ENCODE results near the gene AMD1.
"Not testable (repeated sequence)": the region's sequence is repeated elsewhere in the genome, so short reads cannot be mapped to it uniquely, and the experiment has no call there.

The AMD1 gene

GRCh38 chr6:110873981-110874879, at the start of gene AMD1:
Gene AMD1, plus strand, starts transcription at chr6:110874785. Its CDS starts 321 bp downstream, at chr6:110875106.
- DNase-seq: peak; percentile 95

DNA sequence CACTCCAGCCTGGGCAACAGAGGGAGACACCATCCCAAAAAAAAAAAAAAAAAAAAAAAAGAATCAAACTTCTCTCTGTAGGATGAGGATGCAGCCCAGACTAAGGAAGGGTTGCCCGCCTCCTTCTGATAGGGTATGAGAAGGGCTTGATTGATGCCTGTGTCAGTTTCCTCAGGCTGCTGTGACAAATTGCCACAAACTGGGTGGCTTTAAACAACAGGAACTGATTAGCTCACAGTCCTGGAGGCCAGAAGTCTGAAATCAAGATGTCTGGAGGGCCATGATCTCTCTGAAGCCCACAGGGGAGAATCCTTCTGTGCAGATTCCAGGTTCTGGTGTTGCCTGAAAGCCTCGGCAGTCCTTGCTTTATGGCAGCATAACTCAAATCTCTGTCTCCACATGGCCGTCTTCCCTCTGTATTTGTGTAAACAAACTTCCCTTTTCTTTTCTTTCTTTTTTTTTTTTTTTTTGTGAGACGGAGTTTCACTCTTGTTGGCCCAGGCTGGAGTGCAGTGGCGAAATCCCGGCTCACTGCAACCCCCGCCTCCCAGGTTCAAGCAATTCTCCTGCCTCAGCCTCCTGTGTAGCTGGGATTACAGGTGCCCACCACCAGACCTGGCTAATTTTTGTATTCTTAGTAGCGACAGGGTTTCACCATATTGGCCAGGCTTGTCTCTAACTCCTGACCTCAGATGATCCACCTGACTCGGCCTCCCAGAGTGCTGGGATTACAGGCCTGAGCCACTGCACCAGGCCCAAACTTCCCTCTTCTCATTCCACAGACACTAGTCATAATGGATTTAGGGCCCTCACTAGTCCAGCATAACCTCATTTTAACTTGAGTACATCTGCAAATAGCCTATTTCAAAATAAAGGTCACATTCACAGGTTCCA, 48.1 kb upstream of the AMD1 start:
- DNase-seq: no peak

- no peak for DNase-seq
Measured at GRCh38 chr6:110828396-110828795, 46.2 kb upstream of the AMD1 start.

DNA sequence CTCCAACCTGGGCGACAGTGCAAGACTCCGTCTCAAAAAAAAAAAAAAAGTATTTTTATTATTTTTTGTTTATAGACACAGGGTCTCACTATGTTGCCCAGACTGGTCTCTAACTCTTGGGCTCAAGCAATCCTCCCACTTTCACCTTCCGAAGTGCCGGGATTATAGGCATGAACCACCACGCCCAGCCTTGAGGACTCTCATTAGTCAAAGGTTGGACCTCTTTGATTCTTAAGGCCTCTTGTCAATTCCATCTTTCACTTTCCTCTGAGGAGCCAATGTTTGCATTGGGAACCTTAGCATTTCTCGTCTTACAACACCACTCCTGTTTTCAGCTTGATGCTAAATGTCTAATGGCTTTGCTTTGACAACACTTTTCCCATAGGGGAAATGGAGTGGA, 43.2 kb upstream of the AMD1 start:
- no peak for DNase-seq

DNA sequence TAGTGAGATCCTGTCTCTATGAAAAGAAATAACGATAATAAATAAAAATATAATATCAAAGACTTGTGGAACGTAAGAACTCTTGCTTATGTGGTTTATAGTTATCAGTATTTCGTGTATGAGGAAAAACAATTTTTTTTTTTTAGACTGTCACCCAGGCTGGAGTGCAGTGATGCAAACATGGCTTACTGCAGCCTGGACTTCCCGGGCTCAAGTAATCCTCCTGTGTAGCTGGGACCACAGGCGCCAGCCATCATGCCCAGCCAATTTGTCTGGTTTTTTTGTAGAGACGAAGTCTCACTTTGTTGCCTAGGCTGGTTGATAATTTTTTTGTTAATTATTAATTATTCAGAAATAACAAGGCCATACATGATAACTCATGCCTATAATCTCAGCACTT, 40.8 kb upstream of the AMD1 start:
- no peak for DNase-seq

DNA sequence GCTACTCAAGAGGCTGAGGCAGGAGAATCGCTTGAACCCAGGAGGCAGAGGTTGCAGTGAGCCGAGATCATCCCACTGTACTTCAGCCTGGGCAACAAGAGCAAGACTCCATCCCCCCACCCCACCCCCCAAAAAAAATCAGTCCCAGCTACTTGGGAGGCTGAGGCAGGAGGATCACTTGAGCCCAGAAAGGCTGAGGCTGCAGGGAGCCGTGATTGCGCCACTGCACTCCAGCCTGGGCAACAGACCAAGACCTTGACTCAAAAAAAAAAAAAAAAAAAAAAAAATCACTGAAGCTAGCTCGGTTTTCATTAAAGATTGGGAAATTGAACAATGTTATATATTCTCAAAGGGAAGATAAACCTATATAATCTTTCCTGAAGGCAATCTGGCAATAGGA, 38.8 kb upstream of the AMD1 start:
- not testable (repeated sequence) for DNase-seq

DNA sequence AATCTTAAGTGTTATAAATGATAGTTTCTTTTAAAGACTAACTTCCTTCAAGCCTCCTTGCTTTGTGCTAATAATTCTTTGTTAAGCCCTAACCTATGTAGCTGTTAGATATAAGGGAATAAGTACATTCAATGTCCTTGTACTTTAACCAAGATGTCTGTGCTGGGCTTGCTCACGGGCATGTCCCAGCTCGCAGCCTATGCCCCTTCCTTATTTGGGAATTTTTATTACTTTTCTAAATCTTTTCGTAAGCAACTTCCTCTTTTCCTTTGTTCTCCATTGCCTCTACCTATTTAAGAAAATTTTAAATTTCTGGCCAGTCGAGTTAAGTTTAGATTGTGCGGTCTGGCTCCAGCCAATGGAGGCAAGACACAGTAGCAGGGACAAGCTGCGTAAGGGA, 33.3 kb upstream of the AMD1 start:
- no peak for DNase-seq

DNA sequence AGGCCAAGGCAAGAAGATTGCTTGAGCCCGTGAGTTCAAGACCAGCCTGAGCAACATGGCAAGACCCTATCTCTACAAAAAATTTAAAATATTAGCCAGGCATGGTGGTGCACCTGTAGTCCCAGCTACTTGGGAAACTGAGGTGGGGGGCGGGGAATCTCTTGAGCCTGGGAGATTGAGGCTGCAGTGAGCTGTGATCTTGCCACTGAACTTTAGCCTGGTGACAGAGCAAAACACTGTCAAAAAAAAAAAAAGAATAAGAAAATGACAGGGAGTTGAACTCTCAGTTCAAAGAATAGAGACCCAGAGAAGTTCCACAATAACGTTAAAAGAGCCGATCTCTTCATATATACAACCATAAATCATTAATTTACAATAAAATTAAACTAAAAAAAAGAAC, 24.8 kb upstream of the AMD1 start:
- no peak for DNase-seq

GRCh38 chr6:110852773-110853172, 21.8 kb upstream of the AMD1 start:
- DNase-seq: no peak

DNA sequence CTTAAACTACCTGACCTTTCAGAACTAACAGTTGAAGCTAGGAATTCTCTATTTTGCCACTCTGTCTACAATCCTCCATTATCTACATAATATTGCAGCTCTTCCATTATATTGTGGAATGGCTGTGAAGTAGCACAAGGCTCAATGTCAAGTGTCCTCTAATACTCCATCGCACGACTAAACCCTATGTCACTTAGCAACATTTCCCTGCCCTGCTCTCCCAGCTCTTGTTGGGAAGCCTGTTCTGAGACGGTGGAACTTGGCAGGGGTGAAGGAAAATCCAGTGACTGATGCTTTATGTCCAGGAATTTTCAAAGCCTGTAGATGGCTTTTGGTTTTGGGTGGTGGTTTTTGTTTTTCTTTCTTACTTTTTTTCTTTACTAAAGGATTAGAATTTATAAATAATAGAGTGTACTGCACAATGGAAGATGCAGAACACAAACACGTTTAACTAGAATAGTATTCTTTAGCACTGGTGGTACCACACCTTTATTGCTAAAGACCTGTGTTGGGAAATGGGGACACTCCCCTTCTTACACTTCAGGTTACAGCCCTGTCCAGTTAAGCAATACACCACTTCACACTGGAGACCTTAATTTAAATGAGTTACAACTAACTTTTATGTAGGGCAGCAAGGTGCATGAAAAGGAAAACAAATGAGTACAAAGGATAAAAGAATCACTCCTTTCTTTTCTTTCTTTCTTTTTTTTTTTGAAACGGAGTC, 20.7 kb upstream of the AMD1 start:
- DNase-seq: no peak

DNA sequence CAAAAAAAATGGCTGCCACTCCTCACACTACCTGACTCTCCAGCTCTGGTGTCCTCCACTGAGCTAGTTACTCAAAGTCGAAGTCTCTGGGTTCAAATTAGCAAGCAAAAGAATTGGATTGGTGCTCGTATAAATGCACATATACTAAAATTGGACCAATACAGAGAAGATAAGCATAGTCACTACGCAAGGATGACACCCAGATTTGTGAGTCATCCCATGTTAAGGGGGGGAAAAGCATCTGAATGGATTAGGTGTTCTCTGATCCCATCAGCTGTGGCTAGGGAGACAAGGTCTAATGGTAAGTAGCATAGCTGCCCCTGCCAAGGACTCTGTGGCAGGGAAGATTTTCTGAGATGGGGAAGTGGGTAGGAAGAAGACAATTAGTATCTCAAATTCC, 18.3 kb upstream of the AMD1 start:
- no peak for DNase-seq

- no peak for DNase-seq
Measured at GRCh38 chr6:110858016-110858415, 16.6 kb upstream of the AMD1 start.

DNA sequence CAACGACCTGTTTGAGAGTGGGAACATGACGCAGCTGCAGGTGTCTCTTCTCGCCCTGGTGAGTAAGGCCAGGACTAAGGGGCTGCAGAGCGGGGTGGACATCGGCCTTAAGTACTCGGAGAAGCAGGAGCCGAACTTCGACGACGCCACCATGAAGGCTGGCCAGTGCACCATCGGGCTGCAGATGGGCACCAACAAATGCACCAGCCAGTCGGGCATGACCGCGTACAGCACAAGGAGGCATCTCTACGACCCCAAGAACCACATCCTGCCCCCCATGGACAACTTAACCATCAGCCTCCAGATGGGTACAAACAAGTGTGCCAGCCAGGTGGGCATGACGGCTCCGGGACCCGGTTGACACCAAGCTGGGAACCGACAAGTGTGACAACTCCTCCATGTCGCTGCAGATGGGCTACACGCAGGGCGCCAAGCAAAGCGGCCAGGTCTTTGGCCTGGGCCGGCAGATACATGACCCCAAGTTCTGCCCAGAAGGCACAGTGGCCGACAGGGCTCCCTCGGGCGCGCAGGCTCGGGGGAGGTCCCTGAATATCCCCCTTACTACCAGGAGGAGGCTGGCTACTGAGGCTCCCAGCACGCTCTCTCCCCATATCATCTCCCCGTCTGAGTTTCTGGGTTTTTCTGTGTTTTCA, 15.9 kb upstream of the AMD1 start:
- no peak for DNase-seq

DNA sequence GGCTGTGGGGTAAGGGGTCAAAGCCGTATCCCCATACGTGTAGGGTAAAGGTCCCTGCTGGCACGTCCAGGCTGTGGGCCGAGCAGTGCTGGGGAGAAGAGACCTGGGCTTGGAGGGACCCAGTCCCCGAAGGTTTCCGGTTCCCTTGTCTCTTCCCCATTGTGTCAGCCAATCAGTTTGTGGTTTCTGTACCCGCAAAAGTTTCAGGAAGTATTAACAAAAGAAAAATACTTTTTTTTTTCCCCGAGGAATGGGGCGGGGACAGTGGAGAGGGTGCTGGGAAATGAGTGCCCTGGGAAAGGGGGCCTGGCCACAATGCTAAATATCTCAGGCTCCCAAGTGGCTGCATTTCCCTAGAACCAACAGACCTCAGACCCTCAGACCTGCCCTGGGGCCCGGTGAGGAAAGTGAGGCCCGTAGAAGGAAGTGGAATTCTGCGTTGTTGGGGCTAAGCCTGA, 15.2 kb upstream of the AMD1 start:
- DNase-seq: no peak

GRCh38 chr6:110864824-110865223, 9.8 kb upstream of the AMD1 start:
- DNase-seq: no peak

DNA sequence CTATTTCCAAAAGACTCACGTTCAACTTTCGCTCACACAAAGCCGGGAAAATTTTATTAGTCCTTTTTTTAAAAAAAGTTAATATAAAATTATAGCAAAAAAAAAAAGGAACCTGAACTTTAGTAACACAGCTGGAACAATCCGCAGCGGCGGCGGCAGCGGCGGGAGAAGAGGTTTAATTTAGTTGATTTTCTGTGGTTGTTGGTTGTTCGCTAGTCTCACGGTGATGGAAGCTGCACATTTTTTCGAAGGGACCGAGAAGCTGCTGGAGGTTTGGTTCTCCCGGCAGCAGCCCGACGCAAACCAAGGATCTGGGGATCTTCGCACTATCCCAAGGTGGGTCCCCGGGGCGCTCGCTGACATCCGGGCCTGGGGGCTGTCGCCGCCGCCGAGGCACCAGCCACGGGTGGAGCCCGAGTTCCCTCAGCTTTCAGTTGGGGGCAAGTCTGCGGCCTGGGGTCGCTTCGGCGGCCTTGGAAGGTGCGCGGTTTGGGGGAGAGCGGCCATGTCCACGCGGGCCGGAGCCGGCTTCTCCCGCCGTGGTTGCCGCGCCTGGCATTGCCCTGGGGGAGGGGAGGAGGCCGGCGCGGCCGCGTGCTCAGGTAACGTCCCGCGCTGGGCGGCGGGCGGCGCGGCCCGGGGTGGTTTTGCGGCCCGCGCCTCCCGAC, 429 bp downstream of the AMD1 start:
- no peak for DNase-seq

DNA sequence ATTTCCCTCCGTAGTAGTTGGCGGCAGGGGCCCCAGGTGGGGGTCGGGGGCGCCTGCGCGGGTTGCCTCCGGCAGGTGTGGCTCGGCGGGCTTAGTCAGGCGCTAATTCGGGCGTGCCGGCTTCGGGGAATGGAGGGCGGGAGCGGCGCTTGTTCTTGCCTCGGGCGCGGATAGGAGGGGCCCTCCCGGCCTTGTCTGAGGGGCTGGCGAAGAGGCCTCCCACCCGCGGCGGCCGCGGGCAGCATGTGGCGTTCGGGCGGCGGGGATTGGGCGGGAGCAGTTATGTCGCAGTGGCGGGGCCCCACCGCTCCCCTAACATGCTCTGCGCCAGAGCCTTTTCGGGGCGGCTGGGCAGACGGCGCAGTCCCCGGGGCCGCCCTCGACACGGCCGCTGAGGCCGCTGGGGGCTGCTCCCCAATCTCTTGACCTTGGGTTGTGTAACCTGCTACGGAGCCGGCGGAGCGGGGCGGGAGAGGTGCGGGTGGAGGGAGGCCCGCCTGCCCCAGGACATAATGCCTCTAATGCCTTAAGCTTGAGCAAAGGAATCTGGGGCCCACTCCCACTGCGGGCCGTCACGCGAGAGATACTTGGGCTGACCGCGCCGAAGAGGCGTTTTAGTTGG, 1.1 kb downstream of the AMD1 start:
- DNase-seq: no peak

DNA sequence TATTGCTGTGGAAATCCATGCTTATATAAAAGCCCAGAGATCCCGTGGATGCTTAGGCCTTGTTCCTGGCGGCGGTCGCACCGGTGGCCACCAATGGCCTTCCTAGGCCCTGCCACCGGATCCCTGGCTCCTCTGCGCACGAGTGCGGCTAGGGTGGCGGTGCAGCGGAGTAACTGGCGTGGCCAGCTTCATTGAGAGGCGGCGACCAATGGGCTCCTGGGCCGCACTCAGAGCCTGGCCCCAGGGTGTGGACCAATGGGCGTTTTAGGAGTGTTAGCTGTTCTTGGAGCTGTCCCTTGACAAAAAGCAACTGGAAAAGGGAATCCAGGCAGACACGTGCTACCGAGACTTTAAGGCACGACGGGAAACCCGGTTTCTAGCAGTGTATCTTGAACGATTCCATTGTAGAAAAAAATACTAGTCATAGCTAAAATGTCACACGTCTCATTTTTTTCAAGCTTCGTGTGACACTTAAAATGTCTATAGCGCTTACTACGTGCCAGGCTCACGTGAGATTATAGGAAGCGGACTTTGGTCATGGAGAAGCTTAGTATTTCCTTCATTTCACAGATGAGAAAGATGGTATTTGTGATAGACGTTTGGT, 1.7 kb downstream of the AMD1 start:
- DNase-seq: peak; percentile 85

- no peak for DNase-seq
Measured at GRCh38 chr6:110876806-110877564, 2.4 kb downstream of the AMD1 start.

- no peak for DNase-seq
Measured at GRCh38 chr6:110877569-110877968, 3.0 kb downstream of the AMD1 start.

Measured in amniotic stem cell (primary cell).